Esophagus muscularis mucosa (tissue), 3 donors: ENCODE measurements around the gene FEZ2.

Source experiments
- CTCF ChIP-seq, 3 experiments: fragments of 200-600 bp in 2 of 3; fragments of 450-650 bp in 1 of 3; sonication (generic) in 2 of 3; IDR thresholded peaks; one replicate each; pipeline ENCODE4 v1.5.1; 2017 to 2019; ENCODE audit warnings: antibody characterized with exemption in 3 of 3, mild to moderate bottlenecking in 2 of 3, moderate library complexity in 1 of 3
- POLR2A ChIP-seq: fragments of 450-650 bp; IDR thresholded peaks from one replicate; pipeline ENCODE4 v1.6.1; 2017; ENCODE audit warnings: antibody characterized with exemption, moderate library complexity, mild to moderate bottlenecking, low read depth

- TF ChIP-seq CTCF (IDR thresholded peaks at IDR 0.05), result no peak
- TF ChIP-seq POLR2A, result no peak
Measured at GRCh38 chr2:36618381-36618780, 20.4 kb upstream of the FEZ2 start.
